GM11168 (cell line): ENCODE results near the gene FUT3.
"Not testable (repeated sequence)": the region's sequence is repeated elsewhere in the genome, so short reads cannot be mapped to it uniquely, and the experiment has no call there.

Experiments used
- in situ Hi-C: fragments of 300-500 bp; cut with MboI; formaldehyde crosslinking; loops from one replicate; pipeline ENCODE4 v1.12.0; 2022; ENCODE audit warnings: low sequenced_read_pairs; ENCODE audit not compliant: unreplicated experiment

Gene FUT3

DNA sequence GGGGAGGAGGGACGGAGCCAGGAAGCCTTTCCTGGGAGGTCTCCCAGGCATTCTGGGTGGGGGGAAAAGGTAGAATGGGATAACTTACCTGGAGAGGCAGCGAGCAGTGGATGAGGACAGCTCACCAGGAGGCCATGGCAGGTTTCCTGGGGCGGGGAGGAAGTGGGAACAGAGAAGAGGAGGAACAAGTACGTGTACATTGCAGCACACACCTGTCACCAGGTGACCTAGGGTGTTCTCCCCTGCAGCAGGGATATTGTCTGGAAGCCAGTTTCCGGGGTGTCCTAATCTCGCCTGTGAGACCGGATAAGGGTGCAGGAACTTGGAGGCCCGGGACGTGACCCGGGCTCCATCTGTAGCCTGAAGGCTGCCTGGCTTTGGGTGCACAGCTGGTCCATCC, at the start of gene FUT3:
Gene FUT3, minus strand, starts transcription at position 148 of the 400 bp plus-strand sequence.
- in situ Hi-C loops: no loop called here

DNA sequence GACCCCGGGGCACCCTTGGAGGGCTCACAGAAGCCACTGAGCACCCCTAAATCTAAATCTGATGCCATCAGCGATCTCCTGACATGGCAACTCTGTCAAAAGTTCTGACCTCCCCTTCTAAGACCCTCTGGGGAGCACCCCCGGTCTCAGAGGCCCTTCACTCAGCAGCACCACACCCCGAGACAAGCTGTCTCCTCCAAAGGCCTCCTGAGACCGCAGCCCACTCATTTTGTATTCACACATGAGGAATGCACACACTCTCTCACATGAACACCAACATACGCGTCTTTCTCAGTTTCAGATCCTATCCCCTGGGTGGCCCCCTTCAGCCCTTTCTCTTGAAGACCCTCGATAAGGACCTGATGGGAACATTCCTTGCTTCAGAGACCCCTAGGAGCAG, 49.7 kb upstream of the FUT3 start:
- in situ Hi-C loops: no loop called here

DNA sequence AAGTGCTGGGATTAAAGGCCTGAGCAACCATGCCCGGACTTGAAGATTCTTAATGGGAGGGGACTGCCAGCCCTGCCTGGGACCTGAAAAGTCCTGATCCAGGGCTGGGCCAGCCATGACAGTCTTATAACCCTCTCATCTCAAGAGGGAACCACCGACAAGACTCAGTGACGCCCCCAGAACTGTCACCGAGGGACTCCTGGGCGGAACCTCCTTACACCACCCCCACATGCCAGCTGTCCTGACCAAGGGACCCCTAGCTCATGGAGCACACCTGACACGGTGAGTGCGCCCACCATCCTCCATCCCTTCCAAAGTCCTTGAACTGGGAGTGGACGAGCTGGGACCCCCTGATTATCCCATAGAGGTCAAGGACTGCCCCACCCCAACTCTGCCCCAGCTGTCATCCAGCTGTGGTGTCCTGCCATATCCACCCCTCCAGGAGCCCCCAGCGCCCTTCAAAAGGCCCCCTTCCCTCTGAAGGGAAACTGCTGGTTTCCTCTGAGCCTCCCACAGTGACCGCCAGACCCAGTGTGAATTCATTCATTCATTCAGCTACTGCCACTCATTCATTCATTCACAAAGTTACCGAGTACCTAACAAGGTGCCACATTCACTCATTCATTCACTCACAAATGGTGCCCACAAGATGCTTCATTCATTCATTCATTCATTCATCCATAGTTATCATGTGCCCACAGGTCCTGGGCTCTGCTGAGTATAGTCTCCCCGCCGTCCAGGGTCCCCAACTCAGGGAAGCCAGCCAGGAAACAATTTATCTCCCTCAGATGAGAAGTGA, 48.7 kb upstream of the FUT3 start:
- in situ Hi-C loops: no loop called here

DNA sequence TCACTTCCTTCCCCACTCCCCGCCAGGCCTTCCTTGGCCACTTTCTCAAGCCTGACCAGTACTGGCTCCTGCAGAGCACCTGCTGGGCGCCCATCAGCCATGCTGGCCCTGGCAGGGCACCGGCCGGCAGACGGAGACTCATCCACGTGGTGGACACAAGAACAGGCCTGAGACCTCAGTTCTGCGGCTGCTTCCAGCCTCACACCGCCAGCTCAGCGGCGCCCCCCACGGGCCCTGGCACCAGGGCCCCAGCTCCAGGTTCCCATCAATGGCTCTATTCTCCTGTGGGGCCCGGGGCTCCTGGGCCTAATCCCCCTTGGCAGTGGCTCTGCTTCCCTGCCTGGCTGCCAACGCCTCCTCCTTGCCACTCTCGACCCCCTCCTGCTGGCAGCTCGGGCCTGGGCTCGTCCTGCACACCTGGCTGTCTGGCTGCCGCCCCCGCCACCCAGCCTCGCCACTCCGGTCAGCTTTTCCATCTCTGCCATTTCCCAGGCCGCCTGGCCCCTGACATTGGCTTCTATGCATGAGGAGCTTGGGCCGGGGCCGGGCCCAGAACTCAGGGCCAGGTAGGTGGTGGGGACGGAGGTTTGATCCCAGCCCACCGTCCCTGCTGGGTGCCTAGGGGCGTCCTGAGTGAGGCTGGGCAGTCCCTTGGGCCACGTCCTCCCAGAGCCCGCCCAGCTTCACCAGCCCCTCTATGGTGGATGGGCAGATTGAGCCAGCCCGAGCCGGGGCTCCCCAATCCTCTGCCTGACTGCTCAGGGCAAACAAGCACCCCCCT, 46.1 kb upstream of the FUT3 start:
- in situ Hi-C loops: no loop called here

DNA sequence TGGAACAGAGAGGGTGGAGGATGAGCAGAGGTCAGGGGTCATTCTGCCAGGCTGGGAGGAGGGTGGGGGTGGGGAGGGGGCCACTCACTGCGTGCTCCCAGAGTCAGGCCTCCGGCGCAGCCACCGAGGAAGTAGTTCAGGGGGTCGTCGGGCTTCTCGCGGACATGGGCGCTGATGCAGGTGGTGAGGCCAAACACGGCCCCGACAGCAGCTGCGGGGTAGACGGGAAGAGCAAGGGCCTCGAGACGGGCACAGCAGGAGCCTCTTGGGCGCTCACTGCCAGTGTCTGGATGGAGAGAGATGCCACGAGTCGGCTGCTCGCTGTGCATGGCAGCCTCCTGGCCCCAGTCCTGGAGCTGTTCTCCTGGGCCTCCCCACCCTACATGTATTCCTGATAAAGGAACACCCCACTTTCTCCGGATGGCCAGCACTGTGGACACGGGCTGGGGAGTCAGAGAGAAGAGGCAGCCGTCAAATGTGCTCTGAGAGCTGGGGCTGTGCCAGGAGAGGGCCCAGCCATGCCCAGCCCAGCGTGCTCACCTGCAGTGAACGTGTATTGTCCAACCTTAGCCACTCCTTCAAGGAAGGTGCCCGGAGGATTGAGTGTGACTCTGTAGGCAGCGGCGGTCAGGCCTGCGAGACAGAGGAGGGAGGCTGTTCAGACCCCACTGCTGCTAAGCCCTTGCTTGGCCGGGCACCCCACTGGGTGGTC, 45.3 kb upstream of the FUT3 start:
- in situ Hi-C loops: no loop called here

DNA sequence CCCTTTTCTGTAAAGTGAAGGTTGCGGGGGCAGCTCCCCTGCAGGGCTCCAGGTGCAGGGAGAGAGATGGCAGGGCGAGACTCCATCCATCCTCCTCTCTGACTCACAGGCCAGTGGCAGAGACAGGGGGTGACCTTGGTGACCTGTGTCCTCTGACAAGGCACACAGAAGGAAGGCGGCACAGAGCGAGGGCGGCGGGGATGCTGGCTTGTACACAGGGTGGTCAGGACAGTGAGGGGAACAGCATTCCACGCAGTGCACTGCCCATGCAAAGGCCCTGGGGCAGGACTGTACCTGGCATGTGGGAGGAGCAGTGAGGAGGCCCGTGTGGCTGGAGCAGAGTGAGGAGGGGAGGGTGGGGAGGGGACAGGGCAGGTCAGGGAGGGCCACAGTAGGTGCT, 44.6 kb upstream of the FUT3 start:
- in situ Hi-C loops: no loop called here

DNA sequence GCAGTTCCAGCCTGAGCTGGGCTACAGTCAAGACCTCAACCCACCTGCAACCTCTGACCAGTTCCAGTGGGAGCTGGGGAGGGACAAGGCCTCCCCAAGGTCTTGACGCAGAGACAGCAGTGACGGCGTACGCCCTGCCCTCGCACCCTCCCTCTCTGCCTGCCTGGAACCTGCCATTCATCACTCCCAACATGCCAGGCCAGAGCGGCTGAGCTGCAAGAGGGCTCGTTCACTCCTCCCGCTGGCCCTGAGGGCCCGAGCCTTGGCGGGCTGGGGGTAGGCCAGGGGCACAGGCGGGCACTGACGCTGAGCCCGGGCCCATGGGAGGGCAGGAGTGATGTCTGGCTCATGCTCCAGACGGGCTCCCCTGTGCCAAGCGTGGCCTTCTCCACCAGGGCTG, 44.2 kb upstream of the FUT3 start:
- in situ Hi-C loops: no loop called here

DNA sequence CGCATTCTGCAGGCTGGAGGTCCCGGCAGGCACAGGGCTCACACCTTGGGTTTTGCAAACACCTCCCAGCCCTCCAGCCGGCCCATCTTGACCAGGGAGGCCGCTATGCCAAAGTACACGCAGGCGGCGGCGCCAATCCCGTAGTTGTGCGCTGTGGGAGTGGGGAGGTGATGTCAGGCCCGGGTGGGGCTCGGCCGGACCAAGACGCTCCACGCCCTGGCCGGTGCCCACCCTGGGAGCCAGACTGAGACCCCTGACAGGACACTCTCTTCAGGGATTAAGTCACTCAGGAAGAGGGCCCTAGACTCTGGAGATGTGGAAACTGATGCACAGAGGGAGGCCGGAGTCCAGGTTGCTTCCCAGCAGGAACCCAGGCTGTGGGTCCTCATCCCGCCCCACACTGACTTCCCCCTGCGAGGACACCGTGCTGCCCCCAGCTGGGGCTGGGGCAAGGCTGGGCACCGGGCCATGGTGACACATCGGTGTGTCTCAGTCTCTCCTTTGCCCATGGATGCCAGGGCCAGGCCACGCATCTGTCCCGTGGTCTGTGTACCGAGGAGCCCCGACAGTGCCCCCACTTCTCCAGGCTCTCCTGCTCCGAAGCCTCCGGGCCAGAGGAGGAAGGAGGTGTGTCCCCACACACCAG, 43.6 kb upstream of the FUT3 start:
- in situ Hi-C loops: no loop called here

DNA sequence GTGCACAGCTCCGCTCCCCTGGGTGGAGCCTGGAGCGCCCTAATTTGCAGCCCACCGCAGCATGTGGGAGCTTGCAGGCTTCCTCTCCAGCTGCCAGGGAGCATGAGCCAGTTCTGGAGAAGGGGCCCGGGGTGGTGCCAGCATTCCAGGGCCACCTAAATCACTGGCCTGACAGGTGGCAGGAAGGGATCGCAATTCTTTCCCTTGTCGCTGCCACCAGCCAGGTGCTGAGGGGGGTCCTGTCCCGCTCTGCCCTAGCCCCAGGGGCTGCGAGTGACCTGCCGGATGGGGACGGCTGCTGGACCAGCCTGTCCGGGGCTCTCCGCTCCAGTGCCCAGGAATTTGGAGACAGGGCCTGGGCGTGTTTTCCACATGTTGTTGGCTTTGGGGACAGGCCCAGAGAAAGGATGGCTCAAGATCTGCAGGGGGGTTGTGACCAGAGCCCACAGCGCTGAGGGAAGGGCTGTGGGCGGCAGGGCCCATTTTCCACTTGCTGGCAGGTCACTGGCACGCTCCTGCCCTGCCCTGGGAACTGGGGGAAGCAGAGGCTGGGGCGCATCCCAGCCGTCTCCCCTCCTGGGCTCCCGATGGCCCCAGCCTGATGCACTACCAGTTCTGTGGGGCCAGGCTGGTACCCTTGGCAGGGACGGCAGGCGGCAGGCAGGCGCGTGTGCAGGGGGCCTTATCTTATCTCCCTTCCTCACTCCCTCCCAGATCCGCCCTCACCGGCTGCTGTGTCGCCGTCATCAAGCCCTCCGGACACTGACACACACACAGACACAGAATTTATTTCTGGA, 42.9 kb upstream of the FUT3 start:
- in situ Hi-C loops: no loop called here

DNA sequence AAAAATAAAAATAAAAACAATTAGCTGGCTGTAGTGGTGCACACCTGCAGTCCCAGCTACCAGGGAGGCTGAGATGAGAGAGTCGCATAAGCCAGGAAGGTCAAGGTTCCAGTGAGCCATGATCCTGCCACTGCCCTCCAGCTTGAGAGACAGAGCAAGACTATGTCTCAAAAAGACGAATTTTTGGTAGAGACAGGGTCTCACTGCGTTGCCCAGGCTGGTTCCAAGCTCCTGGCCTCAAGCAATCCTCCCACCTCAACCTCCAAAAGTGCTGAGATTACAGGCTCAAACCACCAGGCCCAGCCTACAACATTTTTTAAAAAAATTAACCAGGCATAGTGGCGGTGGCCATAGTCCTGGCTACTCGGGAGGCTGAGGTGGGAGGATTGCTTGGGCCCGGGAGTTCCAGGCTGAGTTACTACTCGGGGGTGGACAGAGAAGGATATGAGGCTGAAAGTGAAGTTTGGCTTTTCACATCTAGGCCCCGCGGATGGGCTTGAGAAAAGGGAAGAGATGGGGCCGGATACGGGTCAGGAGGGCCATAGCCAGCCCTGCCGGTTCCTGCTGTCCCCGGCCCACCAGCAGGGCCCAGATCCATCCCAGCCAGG, 42.2 kb upstream of the FUT3 start:
- in situ Hi-C loops: no loop called here

DNA sequence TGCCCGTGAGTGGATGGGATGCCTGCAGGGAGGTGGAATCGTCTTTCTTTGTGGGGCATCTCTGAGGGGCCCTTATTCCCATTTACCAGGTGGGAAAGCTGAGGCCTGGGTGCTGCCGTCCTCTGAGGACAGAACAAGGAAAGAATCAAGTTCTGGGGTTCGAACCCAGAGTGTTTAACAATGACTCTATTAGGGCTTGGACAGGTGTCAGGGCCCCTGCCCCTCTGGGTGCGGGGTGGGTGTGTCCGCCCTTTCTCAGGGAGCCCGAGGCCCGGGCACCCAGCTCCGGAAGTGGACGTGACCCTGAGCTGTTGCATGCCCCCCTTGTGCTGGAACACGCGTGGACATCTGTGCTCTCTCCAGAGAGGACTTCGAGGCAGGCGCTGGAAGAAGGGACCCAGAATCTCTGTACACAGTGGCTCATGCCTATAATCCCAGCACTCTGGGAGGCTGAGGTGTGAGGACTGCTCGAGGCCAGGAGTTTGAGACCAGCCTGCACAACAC, 41.6 kb upstream of the FUT3 start:
- in situ Hi-C loops: no loop called here

DNA sequence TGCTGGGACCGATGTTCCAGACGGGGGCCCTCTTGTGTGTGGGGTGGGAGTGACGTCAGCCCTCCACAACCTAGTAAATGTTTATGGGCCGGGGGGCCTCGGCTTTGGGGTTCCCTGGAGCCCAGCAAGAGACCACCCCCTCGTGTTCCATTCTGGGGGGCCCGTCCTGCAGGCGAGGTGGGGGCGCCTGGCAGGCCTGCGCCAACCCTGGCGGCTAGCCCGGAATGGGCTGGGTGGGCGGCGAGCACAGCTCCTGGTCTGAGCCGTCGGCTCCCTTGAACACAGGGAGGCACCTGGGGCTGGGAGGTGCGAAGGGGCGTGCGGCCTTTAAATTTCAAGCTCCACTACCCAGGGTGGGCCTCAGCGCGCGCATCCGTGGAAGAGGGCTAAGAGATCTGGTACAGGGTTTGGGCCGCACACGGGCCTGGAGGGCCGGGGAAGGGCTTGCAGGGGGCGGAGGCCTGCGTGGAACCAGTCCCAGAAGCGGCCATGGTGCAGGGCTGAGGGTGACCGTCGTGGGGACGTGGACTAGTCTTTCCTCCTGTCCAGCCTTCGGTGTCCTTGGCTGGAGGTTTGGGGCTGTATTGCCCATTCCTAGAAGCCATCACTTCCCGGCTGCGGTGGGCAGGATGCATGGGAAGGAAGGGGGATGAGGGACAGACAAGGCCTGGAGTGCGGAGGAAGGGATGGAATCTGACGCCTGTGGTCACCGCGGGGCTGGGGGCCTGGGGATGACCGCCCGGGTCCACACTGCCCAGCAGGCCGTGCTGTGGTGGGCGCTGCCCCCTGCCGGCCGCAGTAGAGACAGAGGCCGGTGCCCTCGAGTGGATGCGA, 40.9 kb upstream of the FUT3 start:
- in situ Hi-C loops: no loop called here

DNA sequence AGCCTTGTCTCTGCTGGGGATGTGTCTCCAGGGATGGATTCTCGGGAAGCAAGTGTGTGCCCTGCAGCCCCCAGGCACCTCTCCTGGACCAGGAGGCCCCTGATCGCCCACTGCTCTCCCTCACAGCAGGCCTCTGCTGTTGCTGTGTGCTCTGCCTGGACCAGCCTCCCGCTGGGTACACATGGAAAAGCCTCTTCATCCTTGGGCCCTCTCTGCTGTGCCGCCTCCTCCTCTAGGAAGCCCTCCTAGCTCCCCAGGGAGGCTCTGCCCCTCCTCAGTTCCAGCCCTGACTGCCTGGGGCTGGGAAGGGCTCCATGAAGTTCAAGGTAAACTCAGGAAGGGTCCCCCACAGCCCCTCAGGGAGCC, 40.3 kb upstream of the FUT3 start:
- in situ Hi-C loops: no loop called here

DNA sequence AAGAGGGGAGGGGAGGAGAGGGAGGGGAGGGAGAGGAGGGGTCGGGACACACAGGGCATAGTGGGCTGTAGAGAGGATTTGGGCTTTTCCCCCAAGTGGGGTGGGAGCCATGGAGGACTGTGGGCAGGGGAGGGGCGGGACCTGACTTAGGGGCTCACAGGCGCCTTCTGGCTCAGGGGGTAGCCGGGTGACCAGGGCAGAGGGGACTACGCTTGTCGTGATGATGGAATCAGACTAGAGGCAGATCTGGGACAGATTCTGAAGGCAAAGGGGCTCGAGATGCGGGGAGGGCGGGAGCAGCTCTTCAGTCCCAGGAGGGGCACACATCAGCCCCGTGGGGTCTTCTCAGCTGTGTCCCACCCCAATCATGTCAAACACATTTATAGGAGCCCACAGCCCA, 38.9 kb upstream of the FUT3 start:
- in situ Hi-C loops: no loop called here

DNA sequence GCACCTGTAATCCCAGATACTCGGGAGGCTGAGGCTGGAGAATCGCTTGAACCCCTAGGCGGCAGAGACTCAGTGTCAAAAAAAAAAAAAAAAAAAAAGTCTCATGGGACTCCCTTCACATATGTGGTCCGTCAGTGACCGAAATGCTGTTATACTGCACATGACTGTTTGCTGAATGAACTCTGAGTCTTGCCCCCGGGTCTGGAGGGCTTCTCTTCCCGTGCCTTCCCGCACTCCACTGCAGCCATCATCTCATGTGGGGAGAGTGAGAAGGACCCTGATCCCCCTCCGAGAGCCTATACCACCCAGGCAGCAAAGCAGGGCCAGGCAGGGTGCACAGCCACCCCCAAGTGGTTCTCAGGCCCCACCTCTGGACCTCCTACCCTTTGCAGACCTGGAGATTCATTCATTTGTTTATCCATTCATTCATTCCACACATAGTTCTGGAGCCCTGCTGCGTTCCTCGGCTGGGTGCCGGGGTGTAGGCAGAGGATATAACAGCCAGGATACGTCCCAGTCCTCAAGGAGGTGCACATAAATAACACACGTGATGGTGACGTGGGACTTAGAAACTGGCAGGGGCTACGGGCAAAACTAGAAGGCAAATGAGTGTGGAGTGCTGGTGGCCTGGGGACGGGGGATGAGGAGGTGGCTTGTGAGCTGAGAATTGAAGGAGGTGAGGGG, 38.2 kb upstream of the FUT3 start:
- in situ Hi-C loops: no loop called here

DNA sequence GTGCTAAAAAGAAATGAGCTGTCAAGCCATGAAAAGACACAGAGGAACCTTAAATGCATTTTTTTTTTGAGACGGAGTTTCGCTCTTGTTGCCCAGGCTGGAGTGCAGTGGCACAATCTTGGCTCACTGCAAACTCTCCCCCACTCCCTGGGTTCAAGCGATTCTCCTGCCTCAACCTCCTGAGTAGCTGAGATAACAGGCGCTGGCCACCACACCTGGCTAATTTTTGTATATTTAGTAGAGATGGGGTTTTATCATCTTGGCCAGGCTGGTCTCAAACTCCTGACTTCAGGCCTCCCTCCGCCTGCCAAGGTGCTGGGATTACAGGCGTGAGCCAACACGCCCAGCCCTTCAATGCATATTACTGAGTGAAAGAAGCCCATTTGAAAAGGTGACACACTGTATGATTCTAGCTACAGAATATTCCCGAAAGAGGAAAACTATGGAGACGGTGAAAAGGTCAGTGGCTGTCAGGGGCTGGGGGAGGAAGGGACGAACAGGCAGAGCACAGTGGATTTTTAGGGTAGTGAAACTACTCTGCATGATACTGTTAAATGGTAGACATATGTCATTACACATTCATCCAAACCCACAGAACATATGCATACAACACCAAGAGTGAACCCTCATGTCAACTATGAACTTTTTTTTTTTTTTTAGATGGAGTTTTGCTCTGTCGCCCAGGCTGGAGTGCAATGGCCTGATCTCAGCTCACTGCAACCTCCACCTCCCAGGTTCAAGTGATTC, 33.0 kb upstream of the FUT3 start:
- in situ Hi-C loops: not testable (repeated sequence)

DNA sequence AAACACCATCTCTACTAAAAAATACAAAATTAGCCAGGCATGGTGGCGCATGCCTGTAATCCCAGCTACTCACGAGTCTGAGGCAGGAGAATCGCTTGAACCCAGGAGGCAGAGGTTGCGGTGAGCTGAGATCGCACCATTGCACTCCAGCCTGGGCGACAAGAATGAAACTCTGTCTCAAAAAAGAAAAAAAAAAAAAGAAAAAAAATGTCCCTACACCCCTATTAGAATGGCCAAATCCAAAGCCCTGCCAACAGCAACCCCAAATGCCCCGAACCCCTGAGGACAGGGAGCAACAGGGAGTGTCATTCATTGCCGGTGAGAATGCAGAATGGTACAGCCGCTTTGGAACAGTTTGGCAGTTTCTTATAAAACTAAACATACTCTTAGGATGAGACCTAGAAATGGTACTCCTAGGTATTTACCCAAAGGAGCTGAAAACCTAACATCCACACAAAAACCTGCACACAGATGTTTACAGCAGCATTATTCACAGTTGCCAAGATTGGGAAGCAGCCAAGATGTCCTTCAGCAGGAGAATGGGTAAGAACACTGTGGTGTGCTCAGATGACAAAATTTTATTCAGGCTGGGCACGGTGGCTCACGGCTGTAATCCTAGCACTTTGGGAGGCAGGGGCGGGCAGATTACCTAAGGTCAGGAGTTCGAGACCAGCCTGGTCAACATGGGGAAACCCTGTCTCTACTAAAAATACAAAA, 32.1 kb upstream of the FUT3 start:
- in situ Hi-C loops: not testable (repeated sequence)
